SHP77 treated with DMSO at 0.1 percent for 48 hours (cell line): ENCODE results near the gene MYO16.
"Not testable (repeated sequence)": the region's sequence is repeated elsewhere in the genome, so short reads cannot be mapped to it uniquely, and the experiment has no call there.

ENCODE experiments used
- DNase-seq: peaks from one replicate; lab custom pipeline; 2025; lab: John Stamatoyannopoulos, UW

Gene MYO16

GRCh38 chr13:108983273-108983672 lies 353.9 kb downstream of the MYO16 start:
- DNase-seq, result no peak

GRCh38 chr13:108984251-108984920 lies 355.0 kb downstream of the MYO16 start:
- DNase-seq, result no peak

- no peak for DNase-seq
These were observed 355.8 kb downstream of the MYO16 start for GRCh38 chr13:108985166-108985565.

GRCh38 chr13:108987517-108987916 lies 358.1 kb downstream of the MYO16 start:
- no peak for DNase-seq

- DNase-seq, result no peak
These were observed 358.5 kb downstream of the MYO16 start for GRCh38 chr13:108987944-108988343.

GRCh38 chr13:108991416-108991815 lies 362.0 kb downstream of the MYO16 start:
- DNase-seq, result not testable (repeated sequence)

- DNase-seq, result no peak
These were observed 363.9 kb downstream of the MYO16 start for GRCh38 chr13:108993346-108993745.

- no peak for DNase-seq
These were observed 367.0 kb downstream of the MYO16 start for GRCh38 chr13:108996430-108996829.

- no peak for DNase-seq
These were observed 370.8 kb downstream of the MYO16 start for GRCh38 chr13:109000207-109000606.

- no peak for DNase-seq
These were observed 373.5 kb downstream of the MYO16 start for GRCh38 chr13:109002934-109003333.

GRCh38 chr13:109007946-109008345 lies 378.5 kb downstream of the MYO16 start:
- DNase-seq, result no peak

GRCh38 chr13:109009756-109010155 lies 380.3 kb downstream of the MYO16 start:
- no peak for DNase-seq

GRCh38 chr13:109010912-109011311 lies 381.5 kb downstream of the MYO16 start:
- no peak for DNase-seq

- DNase-seq, result no peak
These were observed 382.7 kb downstream of the MYO16 start for GRCh38 chr13:109012115-109012514.

- no peak for DNase-seq
These were observed 392.1 kb downstream of the MYO16 start for GRCh38 chr13:109021558-109021957.

GRCh38 chr13:109024611-109025010 lies 395.2 kb downstream of the MYO16 start:
- no peak for DNase-seq

GRCh38 chr13:109026266-109026665 lies 396.9 kb downstream of the MYO16 start:
- DNase-seq, result no peak

- no peak for DNase-seq
These were observed 399.2 kb downstream of the MYO16 start for GRCh38 chr13:109028624-109029023.

- DNase-seq, result no peak
These were observed 403.7 kb downstream of the MYO16 start for GRCh38 chr13:109033090-109033489.

GRCh38 chr13:109036078-109036780 lies 406.8 kb downstream of the MYO16 start:
- no peak for DNase-seq

GRCh38 chr13:109043636-109044035 lies 414.2 kb downstream of the MYO16 start:
- no peak for DNase-seq

GRCh38 chr13:109055850-109056249 lies 426.4 kb downstream of the MYO16 start:
- DNase-seq, result no peak

GRCh38 chr13:109058087-109058486 lies 428.7 kb downstream of the MYO16 start:
- no peak for DNase-seq

- DNase-seq, result no peak
These were observed 443.1 kb downstream of the MYO16 start for GRCh38 chr13:109072505-109072904.
